HG02759 (cell line): Measurements from ENCODE around the gene TBX19.
"Not testable (repeated sequence)": the region's sequence is repeated elsewhere in the genome, so short reads cannot be mapped to it uniquely, and the experiment has no call there.

Experiments
- ATAC-seq: cut with Tn5 transposase; IDR thresholded peaks from one replicate; pipeline ENCODE4 v1.9.1; 2021; ENCODE audit warnings: mild to moderate bottlenecking, moderate library complexity; ENCODE audit not compliant: unreplicated experiment

TBX19 gene

DNA sequence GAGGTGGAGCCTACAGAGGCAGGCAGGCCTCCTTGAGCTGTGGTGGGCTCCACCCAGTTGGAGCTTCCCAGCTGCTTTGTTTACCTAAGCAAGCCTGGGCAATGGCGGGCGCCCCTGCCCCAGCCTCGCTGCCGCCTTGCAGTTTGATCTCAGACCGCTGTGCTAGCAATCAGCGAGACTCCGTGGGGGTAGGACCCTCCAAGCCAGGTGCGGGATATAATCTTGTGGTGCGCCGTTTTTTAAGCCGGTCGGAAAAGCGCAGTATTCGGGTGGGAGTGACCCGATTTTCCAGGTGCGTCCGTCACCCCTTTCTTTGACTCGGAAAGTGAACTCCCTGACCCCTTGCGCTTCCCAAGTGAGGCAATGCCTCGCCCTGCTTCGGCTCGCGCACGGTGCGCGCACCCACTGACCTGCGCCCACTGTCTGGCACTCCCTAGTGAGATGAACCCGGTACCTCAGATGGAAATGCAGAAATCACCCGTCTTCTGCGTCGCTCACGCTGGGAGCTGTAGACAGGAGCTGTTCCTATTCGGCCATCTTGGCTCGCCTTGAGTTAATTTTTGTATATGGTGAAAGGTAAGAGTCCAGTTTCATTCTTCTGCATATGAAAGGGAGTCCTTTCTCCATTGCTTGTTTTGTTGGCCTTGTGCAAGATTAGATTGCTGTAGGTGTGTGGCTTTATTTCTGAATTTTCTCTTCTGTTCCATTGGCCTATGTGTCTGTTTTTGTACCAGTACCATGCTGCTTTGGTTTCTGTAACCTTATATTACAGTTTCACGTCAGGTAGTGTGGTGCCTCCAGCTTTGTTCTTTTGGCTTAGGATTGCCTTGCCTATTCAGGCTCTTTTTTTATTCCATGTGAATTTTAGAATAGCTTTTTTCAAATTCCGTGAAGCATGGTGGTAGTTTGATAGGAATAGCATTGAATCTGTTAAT, 73.9 kb downstream of the TBX19 start:
- ATAC-seq = not testable (repeated sequence)

GRCh38 chr1:168360151-168361021, 79.7 kb downstream of the TBX19 start:
- no peak for ATAC-seq

GRCh38 chr1:168361252-168361651, 80.6 kb downstream of the TBX19 start:
- no peak for ATAC-seq

- no peak for ATAC-seq
These were observed 82.3 kb downstream of the TBX19 start for GRCh38 chr1:168362991-168363390.
